MM.1S (cell line): Measurements from ENCODE around the gene PNPLA6.

Experiments used
- CTCF ChIP-seq: fragments of 300-600 bp; sonication (generic); IDR thresholded peaks from 2 replicates; pipeline ENCODE4 v1.5.1; 2016; ENCODE audit warnings: antibody characterized with exemption, low read length, mixed read lengths
- EZH2 ChIP-seq: fragments of 300-600 bp; sonication (generic); optimal IDR thresholded peaks from 2 replicates; pipeline ENCODE3; 2017; ENCODE audit warnings: low read depth, mild to moderate bottlenecking, antibody characterized with exemption, low read length, mixed read lengths
- EZH2phosphoT487 ChIP-seq: fragments of 300-600 bp; sonication (generic); IDR thresholded peaks from 2 replicates; pipeline ENCODE4 v1.6.1; 2018; ENCODE audit warnings: antibody characterized with exemption, low read length

GRCh38 chr19:7529246-7529600 lies 6.3 kb upstream of the PNPLA6 start:
- TF ChIP-seq CTCF (no peak), EZH2 (no peak), EZH2phosphoT487 (no peak)
